Osteoblast (primary cell): ENCODE measurements around the gene RAB26. TPM values are rescaled to one million over a fixed set of nuclear protein-coding genes. Genes with fewer than 3 reads are reported as not detected.

Experiments used
- DNase-seq: peaks from one replicate; pipeline ENCODE4 v3.0.0; 2011; ENCODE audit warnings: low spot score, mixed read lengths; ENCODE audit not compliant: insufficient read length; ENCODE audit errors: missing footprints
- H2AFZ ChIP-seq: 2 replicates; pipeline ENCODE4 v1.6.0; 2011; ENCODE audit warnings: mild to moderate bottlenecking, low read length
- H3K27ac ChIP-seq: 2 replicates; pipeline ENCODE4 v1.5.1; 2011; ENCODE audit warnings: mild to moderate bottlenecking, low read depth, low read length, moderate library complexity
- H3K27me3 ChIP-seq: 2 replicates; pipeline ENCODE4 v1.6.0; 2012; ENCODE audit warnings: mild to moderate bottlenecking, control low read depth, inconsistent platforms, low read length, moderate library complexity; ENCODE audit not compliant: insufficient read depth
- H3K36me3 ChIP-seq: 2 replicates; pipeline ENCODE4 v1.5.1; 2011; ENCODE audit warnings: mild to moderate bottlenecking, low read length, control low read depth, moderate library complexity; ENCODE audit not compliant: insufficient read depth
- H3K4me1 ChIP-seq: 2 replicates; pipeline ENCODE4 v1.5.1; 2011; ENCODE audit warnings: mild to moderate bottlenecking, low read length, control low read depth, moderate library complexity; ENCODE audit not compliant: insufficient read depth
- H3K4me2 ChIP-seq: 2 replicates; pipeline ENCODE4 v1.6.0; 2011; ENCODE audit warnings: mild to moderate bottlenecking, low read length; ENCODE audit not compliant: insufficient read depth
- H3K4me3 ChIP-seq: fragments of 200-600 bp; sonication (generic); 3 replicates; pipeline ENCODE4 v1.5.1; 2012; ENCODE audit warnings: mild to moderate bottlenecking, low read length, inconsistent platforms; ENCODE audit not compliant: insufficient read depth
- H3K79me2 ChIP-seq: 2 replicates; pipeline ENCODE4 v1.6.0; 2012; ENCODE audit warnings: mild to moderate bottlenecking, low read length, control low read depth, inconsistent platforms; ENCODE audit not compliant: insufficient read depth
- H3K9me3 ChIP-seq: 2 replicates; pipeline ENCODE4 v1.5.1; 2011; ENCODE audit warnings: low read depth, low read length, control low read depth
- H4K20me1 ChIP-seq: 2 replicates; pipeline ENCODE4 v1.6.0; 2012; ENCODE audit warnings: mild to moderate bottlenecking, low read length, control low read depth; ENCODE audit not compliant: insufficient read depth
- CTCF ChIP-seq: IDR thresholded peaks from 2 replicates; pipeline ENCODE4 v1.5.1; 2011; ENCODE audit warnings: mild to moderate bottlenecking, low read depth, low read length, moderate library complexity; ENCODE audit errors: extremely low read depth
- total RNA-seq: library from RNA; depleted of rRNA; stranded (reverse); fragments of >200 nt; gene quantifications from 2 replicates; pipeline ENCODE4 v1.2.3, GENCODE V29; 2012

The RAB26 gene
- total RNA-seq, 1 donor: 0.36 TPM

- peaks cover 11% of the 10 kb centered on the region for H4K20me1 ChIP-seq
- no peak overlapping the region for H3K4me3 ChIP-seq
- H3K4me2 ChIP-seq: no peak overlapping the region
- peaks cover 44% of the 10 kb centered on the region for H3K36me3 ChIP-seq
- no peaks in the 10 kb centered on the region for H3K9me3 ChIP-seq
- H3K4me1 ChIP-seq: no peaks in the 10 kb centered on the region
- H3K27ac ChIP-seq: no peak overlapping the region
- no peaks in the 10 kb centered on the region for H3K27me3 ChIP-seq
- peaks cover 2% of the 10 kb centered on the region for H3K79me2 ChIP-seq
- H2AFZ ChIP-seq: no peak overlapping the region
- DNase-seq: no peak
- TF ChIP-seq CTCF: no peak
Measured at GRCh38 chr16:2173366-2173765, 24.9 kb downstream of the RAB26 start.

GRCh38 chr16:2173916-2174315 lies 25.5 kb downstream of the RAB26 start:
- Histone ChIP-seq H3K79me2 (no peaks in the 10 kb centered on the region), H2AFZ (no peak overlapping the region), H3K27ac (no peak overlapping the region), H4K20me1 (peaks cover 11% of the 10 kb centered on the region), H3K4me2 (no peak overlapping the region), H3K36me3 (peaks cover 42% of the 10 kb centered on the region), H3K4me3 (no peak overlapping the region), H3K4me1 (no peaks in the 10 kb centered on the region), H3K27me3 (no peaks in the 10 kb centered on the region), H3K9me3 (no peaks in the 10 kb centered on the region)
- no peak for DNase-seq
- TF ChIP-seq CTCF: no peak

- Histone ChIP-seq H3K36me3 (peaks cover 42% of the 10 kb centered on the region), H2AFZ (no peak overlapping the region), H3K27me3 (no peaks in the 10 kb centered on the region), H3K27ac (no peak overlapping the region), H3K9me3 (no peaks in the 10 kb centered on the region), H3K79me2 (no peaks in the 10 kb centered on the region), H4K20me1 (peaks cover 8% of the 10 kb centered on the region), H3K4me2 (no peak overlapping the region), H3K4me3 (no peak overlapping the region), H3K4me1 (no peaks in the 10 kb centered on the region)
- DNase-seq: no peak
- no peak for TF ChIP-seq CTCF
Measured at GRCh38 chr16:2174396-2175131, 26.1 kb downstream of the RAB26 start.

- H2AFZ ChIP-seq: no peak overlapping the region
- no peak overlapping the region for H3K27ac ChIP-seq
- H3K4me3 ChIP-seq: no peak overlapping the region
- H4K20me1 ChIP-seq: peaks cover 8% of the 10 kb centered on the region
- peaks cover 42% of the 10 kb centered on the region for H3K36me3 ChIP-seq
- H3K79me2 ChIP-seq: no peaks in the 10 kb centered on the region
- no peaks in the 10 kb centered on the region for H3K27me3 ChIP-seq
- no peak for DNase-seq
- no peak overlapping the region for H3K4me2 ChIP-seq
- TF ChIP-seq CTCF: no peak
- no peaks in the 10 kb centered on the region for H3K4me1 ChIP-seq
- no peaks in the 10 kb centered on the region for H3K9me3 ChIP-seq
Measured at GRCh38 chr16:2175454-2175853, 27.0 kb downstream of the RAB26 start.
